ENCODE data around the gene TRAF3.
"Not testable (repeated sequence)": the region's sequence is repeated elsewhere in the genome, so short reads cannot be mapped to it uniquely, and the experiment has no call there.

Gene TRAF3

GRCh38 chr14:102829016-102829548 lies 51.8 kb downstream of the TRAF3 start:
- no peak for DNase-seq (ENCODE audit: low read depth)

GRCh38 chr14:102830474-102831045 lies 53.3 kb downstream of the TRAF3 start:
- no peak for DNase-seq (ENCODE audit: low read depth)

GRCh38 chr14:102831163-102831804 lies 54.0 kb downstream of the TRAF3 start:
- no peak for DNase-seq (ENCODE audit: low read depth)

DNA sequence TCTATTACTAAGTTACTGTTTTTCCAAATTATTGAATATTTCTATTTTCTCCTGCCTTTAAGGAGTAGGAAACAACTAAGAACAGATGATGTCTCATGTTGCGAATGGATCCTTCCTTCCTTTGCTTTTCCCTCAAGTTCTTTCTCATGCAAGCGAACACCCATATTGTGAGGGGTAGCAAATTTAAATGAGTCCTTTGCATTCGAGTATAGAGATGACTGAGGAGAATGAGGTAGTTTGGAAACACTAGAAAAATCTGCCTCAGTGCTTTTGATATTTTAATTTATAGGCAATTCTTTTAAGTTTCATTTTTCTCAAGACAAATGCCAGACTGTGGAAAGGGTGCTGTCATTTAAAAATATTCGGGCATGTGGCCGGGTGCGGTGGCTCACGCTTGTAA lies 56.1 kb downstream of the TRAF3 start:
- no peak for DNase-seq (ENCODE audit: low read depth)

- no peak for DNase-seq (ENCODE audit: low read depth)
These were observed 56.7 kb downstream of the TRAF3 start for GRCh38 chr14:102833991-102834390.

DNA sequence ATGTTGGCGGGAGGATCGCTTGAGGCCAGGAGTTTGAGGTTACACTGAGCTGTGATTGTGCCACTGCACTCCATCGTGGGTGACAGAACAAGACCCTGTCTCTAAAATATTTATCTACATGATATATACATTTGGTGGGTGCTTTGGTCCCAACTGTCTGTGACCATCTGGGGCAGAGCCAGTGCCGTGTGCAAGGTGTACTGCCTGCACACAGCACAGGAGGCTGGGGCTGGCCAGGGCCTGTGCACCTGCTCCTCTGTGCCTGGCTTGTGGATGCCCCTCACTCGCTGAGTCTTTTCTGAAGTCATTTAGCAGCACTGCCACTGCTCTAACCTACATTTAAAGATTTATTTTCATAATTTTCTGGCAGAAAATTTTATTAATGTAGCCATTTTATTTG lies 58.7 kb downstream of the TRAF3 start:
- DNase-seq (ENCODE audit: low read depth): no peak

GRCh38 chr14:102837120-102837519 lies 59.9 kb downstream of the TRAF3 start:
- not testable (repeated sequence) for DNase-seq (ENCODE audit: low read depth)

DNA sequence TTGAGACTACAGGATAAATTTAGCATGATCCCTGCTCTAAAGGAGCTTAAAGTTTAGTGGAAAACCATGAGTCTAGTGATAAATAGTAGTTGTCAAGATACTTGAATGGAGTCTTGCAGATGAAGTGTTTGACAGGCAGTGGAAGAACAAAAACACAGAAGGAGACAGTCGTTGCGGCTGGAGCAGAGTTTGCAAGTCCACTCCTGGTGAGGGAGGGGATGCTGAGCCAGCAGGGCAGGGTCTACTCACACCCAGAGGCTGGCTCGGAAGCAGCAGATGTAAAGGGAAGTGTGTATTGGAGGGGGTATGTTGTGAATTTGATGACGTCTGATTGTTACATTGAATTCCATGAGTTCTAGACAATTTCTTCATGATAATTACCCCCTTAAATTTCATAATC lies 61.3 kb downstream of the TRAF3 start:
- no peak for DNase-seq (ENCODE audit: low read depth)

- DNase-seq (ENCODE audit: low read depth): no peak
These were observed 62.9 kb downstream of the TRAF3 start for GRCh38 chr14:102840115-102840514.

GRCh38 chr14:102840771-102841528 lies 63.7 kb downstream of the TRAF3 start:
- DNase-seq (ENCODE audit: low read depth): no peak

GRCh38 chr14:102848830-102849525 lies 71.7 kb downstream of the TRAF3 start:
- no peak for DNase-seq (ENCODE audit: low read depth)

GRCh38 chr14:102849526-102850379 lies 72.5 kb downstream of the TRAF3 start:
- DNase-seq (ENCODE audit: low read depth): no peak

DNA sequence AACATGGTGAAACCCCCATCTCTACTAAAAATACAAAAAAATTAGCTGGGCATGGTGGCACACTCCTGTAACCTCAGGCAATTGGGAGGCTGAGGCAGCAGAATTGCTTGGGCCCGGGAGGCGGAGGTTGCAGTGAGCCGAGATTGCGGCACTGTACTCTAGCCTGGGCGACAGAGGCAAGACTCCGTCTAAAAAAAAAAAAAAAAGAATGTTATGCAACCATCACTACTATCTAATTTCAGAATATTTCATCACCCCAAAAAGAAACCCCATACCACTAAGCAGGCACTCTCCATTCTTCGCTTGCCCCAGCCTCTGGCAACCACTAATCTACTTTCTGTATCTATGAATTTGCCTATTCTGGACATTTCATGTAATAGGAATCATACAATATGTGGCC lies 76.4 kb downstream of the TRAF3 start:
- no peak for DNase-seq (ENCODE audit: low read depth)

DNA sequence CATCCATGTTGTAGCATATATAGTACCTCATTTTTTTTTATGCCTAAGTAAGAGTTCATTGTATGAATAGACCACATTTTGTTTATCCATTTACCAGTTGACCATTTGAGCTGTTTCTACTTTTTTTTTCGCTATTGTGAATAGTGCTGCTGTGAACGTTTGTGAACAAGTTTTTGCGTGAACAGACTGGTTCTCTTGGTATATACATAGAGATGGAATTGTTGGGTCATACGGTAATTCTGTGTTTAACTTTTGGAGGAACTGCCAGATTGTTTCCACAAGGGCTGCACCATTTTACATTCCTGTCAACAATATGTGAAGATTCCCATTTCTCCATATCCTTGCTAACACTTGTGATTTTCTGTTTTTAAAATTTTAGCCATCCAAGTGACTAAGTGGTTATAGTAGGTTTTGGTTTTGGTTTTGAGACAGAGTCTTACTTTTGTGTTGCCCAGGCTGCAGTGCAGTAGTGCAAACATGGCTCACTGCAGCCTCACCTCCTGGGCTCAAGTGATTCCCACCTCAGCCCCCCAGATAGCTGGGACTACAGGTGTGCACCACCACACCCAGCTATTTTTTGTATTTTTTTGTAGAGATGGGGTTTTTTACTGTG lies 76.9 kb downstream of the TRAF3 start:
- DNase-seq (ENCODE audit: low read depth): no peak

DNA sequence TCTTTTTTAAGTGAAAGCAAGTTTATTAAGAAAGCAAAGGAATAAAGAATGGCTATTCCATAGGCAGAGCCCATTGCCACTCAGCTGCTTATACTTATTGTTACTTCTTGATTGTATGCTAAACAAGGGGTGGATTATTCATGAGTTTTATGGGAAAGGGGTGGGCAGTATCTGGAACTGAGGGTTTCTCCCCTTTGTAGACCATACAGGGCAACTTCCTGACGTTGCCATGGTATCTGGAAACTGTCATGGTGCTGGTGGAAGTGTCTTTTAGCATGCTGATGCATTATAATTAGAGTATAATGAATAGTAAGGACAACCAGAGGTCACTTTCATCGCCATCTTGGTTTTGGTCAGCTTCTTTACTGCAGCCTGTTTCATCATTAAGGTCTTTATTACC lies 78.9 kb downstream of the TRAF3 start:
- DNase-seq (ENCODE audit: low read depth): no peak

GRCh38 chr14:102857444-102857843 lies 80.2 kb downstream of the TRAF3 start:
- DNase-seq (ENCODE audit: low read depth): no peak

DNA sequence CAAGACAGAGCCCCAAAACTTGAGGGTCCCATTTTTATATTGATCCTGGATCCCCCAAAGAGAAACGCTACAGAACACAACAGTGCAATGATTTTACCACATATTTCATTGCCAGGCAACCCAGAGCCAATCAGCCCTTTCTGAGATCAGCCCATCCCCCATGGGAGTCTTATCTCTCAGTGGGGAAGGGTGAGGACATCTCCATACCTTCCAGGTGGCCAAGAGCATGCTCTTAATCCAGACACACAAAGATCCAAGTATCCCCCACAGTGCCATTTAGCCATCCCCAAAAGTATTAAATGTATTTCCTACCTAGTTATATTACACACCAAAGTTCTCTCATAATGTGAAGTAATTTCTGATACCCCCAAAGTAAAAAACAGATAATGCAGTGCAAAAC lies 82.7 kb downstream of the TRAF3 start:
- no peak for DNase-seq (ENCODE audit: low read depth)

- no peak for DNase-seq (ENCODE audit: low read depth)
These were observed 85.0 kb downstream of the TRAF3 start for GRCh38 chr14:102862154-102862773.

DNA sequence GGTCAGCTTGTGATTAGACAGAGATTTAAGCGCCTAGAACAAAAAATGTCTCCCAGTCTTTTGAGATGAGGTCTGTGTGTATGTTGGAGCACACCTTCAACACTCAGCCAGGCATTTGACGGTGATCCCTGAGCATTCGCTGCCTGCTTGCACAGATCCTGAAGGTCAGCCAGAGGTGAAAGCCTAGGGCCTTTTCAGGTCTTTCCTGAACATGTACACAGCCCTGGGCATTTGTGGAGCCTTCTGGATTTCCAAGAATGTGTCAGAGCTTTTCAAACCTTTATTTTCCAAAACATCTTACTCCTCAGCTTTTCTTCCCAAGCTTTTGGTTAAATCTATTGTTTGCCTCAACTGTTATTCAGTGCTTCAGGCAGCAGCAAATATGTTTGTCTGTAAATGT lies 86.1 kb downstream of the TRAF3 start:
- DNase-seq (ENCODE audit: low read depth): no peak

DNA sequence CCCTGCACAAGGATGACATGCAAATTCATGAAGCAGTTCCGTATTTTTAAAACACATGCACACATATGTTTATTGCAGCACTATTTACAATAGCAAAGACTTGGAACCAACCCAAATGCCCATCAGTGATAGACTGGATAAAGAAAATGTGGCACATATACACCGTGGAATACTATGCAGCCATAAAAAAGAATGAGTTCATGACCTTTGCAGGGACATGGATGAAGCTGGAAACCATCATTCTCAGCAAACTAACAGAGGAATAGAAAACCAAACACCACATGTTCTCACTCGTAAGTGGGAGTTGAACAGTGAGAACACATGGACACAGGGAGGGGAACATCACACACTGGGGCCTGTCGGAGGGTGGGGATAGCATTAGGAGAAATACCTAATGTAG lies 88.7 kb downstream of the TRAF3 start:
- not testable (repeated sequence) for DNase-seq (ENCODE audit: low read depth)
